IMR-90 (cell line): ENCODE measurements around the gene WDR37. TPM values are rescaled to one million over a fixed set of nuclear protein-coding genes. Genes with fewer than 3 reads are reported as not detected.
"Not testable (repeated sequence)": the region's sequence is repeated elsewhere in the genome, so short reads cannot be mapped to it uniquely, and the experiment has no call there.

Source experiments
- ATAC-seq: fragments of 200-7000 bp; cut with Tn5 transposase; 2 replicates; pipeline ENCODE4 v1.9.1; 2020; ENCODE audit warnings: low read depth, mild to moderate bottlenecking, moderate library complexity
- BruUV-seq: library from RNA; stranded (reverse); fragments of 400-500 nt; replicated peaks from 2 replicates; lab custom pipeline; 2021; lab: Mats Ljungman, UMichigan
- CTCF ChIA-PET: fragments of 300-600 bp; formaldehyde crosslinking; extraction: SDS; loops from one replicate; lab custom pipeline; 2021; ENCODE audit warnings: antibody characterized with exemption; lab: Yijun Ruan, JAX
- POLR2A ChIA-PET: fragments of 300-600 bp; sonication (Branson Sonifier 250); formaldehyde crosslinking; loops from one replicate; lab custom pipeline; 2022; ENCODE audit warnings: antibody characterized with exemption; ENCODE audit not compliant: unreplicated experiment; lab: Charles Lee
- DNase-seq: peaks from one replicate; pipeline ENCODE4 v3.0.0; 2013
- H2AFZ ChIP-seq: replicated peaks from 2 replicates; pipeline ENCODE3; 2013; ENCODE audit warnings: low read length, mild to moderate bottlenecking; ENCODE audit not compliant: poor library complexity
- H2AK5ac ChIP-seq: 2 replicates; pipeline ENCODE4 v1.6.1; 2013; ENCODE audit warnings: low read depth, low read length, inconsistent platforms
- H2AK9ac ChIP-seq: replicated peaks from 2 replicates; pipeline ENCODE3; 2013; ENCODE audit warnings: mild to moderate bottlenecking, low read depth, low read length, moderate library complexity; ENCODE audit not compliant: poor library complexity
- H2BK120ac ChIP-seq: 2 replicates; pipeline ENCODE4 v1.6.1; 2013; ENCODE audit warnings: low read depth, low read length, inconsistent platforms
- H2BK15ac ChIP-seq: 3 replicates; pipeline ENCODE4 v1.6.1; 2013; ENCODE audit warnings: low read depth, low read length, inconsistent platforms
- H2BK20ac ChIP-seq: 2 replicates; pipeline ENCODE4 v1.6.1; 2013; ENCODE audit warnings: low read depth, mild to moderate bottlenecking, inconsistent platforms, low read length, moderate library complexity
- H2BK5ac ChIP-seq: 2 replicates; pipeline ENCODE4 v1.6.1; 2013; ENCODE audit warnings: mild to moderate bottlenecking, low read depth, low read length, inconsistent platforms; ENCODE audit not compliant: poor library complexity, severe bottlenecking
- H3K14ac ChIP-seq: replicated peaks from 2 replicates; pipeline ENCODE4 v1.6.1; 2013; ENCODE audit warnings: low read depth, low read length, inconsistent platforms
- H3K18ac ChIP-seq: 2 replicates; pipeline ENCODE4 v1.6.1; 2013; ENCODE audit warnings: low read depth, low read length, control low read depth
- H3K23ac ChIP-seq: 2 replicates; pipeline ENCODE4 v1.6.1; 2013; ENCODE audit warnings: low read depth, low read length, inconsistent platforms
- H3K27ac ChIP-seq: 2 replicates; pipeline ENCODE4 v1.5.1; 2013; ENCODE audit warnings: mild to moderate bottlenecking, control low read depth, low read length; ENCODE audit not compliant: insufficient read depth
- H3K27me3 ChIP-seq: 2 replicates; pipeline ENCODE4 v1.6.1; 2013; ENCODE audit warnings: low read length; ENCODE audit not compliant: control insufficient read depth, insufficient read depth
- H3K36me3 ChIP-seq: 2 replicates; pipeline ENCODE4 v1.6.1; 2013; ENCODE audit warnings: low read length, mixed read lengths; ENCODE audit not compliant: control insufficient read depth, insufficient read depth
- H3K4ac ChIP-seq: 2 replicates; pipeline ENCODE4 v1.6.1; 2013; ENCODE audit warnings: low read depth, low read length, inconsistent platforms
- H3K4me1 ChIP-seq: 2 replicates; pipeline ENCODE4 v1.6.1; 2013; ENCODE audit warnings: low read length, mixed read lengths; ENCODE audit not compliant: control insufficient read depth, insufficient read depth
- H3K4me2 ChIP-seq: 2 replicates; pipeline ENCODE4 v1.6.1; 2013; ENCODE audit warnings: low read depth, mild to moderate bottlenecking, control low read depth, low read length, moderate library complexity
- H3K4me3 ChIP-seq: 2 replicates; pipeline ENCODE4 v1.5.1; 2013; ENCODE audit warnings: low read depth, mild to moderate bottlenecking, control low read depth, low read length, moderate library complexity; ENCODE audit not compliant: insufficient read depth
- H3K56ac ChIP-seq: 2 replicates; pipeline ENCODE4 v1.6.1; 2013; ENCODE audit warnings: low read length, inconsistent platforms; ENCODE audit not compliant: insufficient read depth; ENCODE audit errors: extremely low read depth
- H3K79me1 ChIP-seq, 2 experiments: 2 replicates each; pipeline ENCODE4 v1.6.1; 2013; ENCODE audit warnings: low read length in 2 of 2, inconsistent platforms in 1 of 2, low read depth in 1 of 2
- H3K9ac ChIP-seq: 2 replicates; pipeline ENCODE4 v1.6.1; 2013; ENCODE audit warnings: low read depth, low read length, control low read depth
- H3K9me1 ChIP-seq: 2 replicates; pipeline ENCODE4 v1.6.1; 2013; ENCODE audit warnings: low read length, inconsistent platforms; ENCODE audit not compliant: insufficient read depth
- H3K9me3 ChIP-seq: 2 replicates; pipeline ENCODE4 v1.6.1; 2013; ENCODE audit warnings: low read length; ENCODE audit not compliant: control insufficient read depth, insufficient read depth
- H4K20me1 ChIP-seq: 2 replicates; pipeline ENCODE4 v1.6.1; 2013; ENCODE audit warnings: low read length, inconsistent platforms; ENCODE audit not compliant: insufficient read depth
- H4K5ac ChIP-seq: 2 replicates; pipeline ENCODE4 v1.6.1; 2013; ENCODE audit warnings: mild to moderate bottlenecking, low read depth, low read length, control low read depth
- H4K8ac ChIP-seq, 2 experiments: 2 replicates each; pipeline ENCODE4 v1.6.1; 2013; ENCODE audit warnings: low read depth in 2 of 2, low read length in 2 of 2, control low read depth in 1 of 2, inconsistent platforms in 1 of 2
- H4K91ac ChIP-seq: 2 replicates; pipeline ENCODE4 v1.6.1; 2013; ENCODE audit warnings: low read depth, low read length, inconsistent platforms; ENCODE audit not compliant: insufficient read depth
- WGBS, 2 experiments: methylation state at CpG; one replicate each; pipeline versions ENCODE4 v1.1.5 to v1.1.7; 2013; ENCODE audit warnings: missing lambda C conversion rate in 2 of 2; ENCODE audit not compliant: insufficient read length in 1 of 2; ENCODE audit errors: extremely low coverage in 2 of 2; 5-methylcytosine and 5-hydroxymethylcytosine counted together
- dilution Hi-C: fragments of 300-500 bp; cut with HindIII; formaldehyde crosslinking; loops from one replicate; pipeline ENCODE4 v1.14.3; 2018; ENCODE audit warnings: low sequenced_read_pairs; ENCODE audit not compliant: unreplicated experiment
- in situ Hi-C: fragments of 300-500 bp; cut with MboI; formaldehyde crosslinking; loops from 3 replicates; pipeline ENCODE4 v1.14.3; 2019; ENCODE audit warnings: low sequenced_read_pairs, inconsistent platforms, mixed read lengths
- intact Hi-C: fragments of 100-400 bp; cut with micrococcal nuclease; formaldehyde crosslinking; loops from 2 replicates; pipeline ENCODE4 v1.10.0; 2022
- polyA plus RNA-seq, 3 experiments: library from polyadenylated mRNA; depleted of rRNA; stranded (reverse); fragments of >200 nt; gene quantifications; 2 replicates each; pipeline ENCODE4 v1.2.3, GENCODE V29; 2012; ENCODE audit warnings: low replicate concordance in 1 of 3
- total RNA-seq: library from RNA; depleted of rRNA; stranded (reverse); fragments of >200 nt; gene quantifications from 2 replicates; pipeline ENCODE4 v1.2.3, GENCODE V29; 2012

The WDR37 gene
- total and polyA plus RNA-seq, 2 of the 4 experiments (the other 2 are of a cell fraction): 12.7 to 14.5 TPM

DNA sequence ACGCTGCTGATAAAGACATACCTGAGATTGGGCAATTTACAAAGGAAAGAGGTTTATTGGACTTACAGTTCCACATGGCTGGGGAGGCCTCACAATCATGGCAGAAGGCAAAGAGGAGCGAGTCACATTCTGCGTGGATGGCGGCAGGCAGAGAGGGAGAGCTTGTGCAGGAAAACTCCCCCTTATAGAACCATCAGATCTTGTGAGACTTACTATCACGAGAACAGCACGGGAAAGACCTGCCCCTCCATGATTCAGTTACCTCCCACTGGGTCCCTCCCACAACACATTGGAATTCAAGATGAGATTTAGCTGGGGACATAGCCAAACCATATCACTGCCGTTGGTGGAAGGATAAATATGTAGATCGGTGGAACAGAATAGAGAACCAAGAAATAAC is 10.5 kb downstream of the WDR37 start:
- H2BK15ac ChIP-seq, intact Hi-C loops, H2BK5ac ChIP-seq, in situ Hi-C loops, H2AFZ ChIP-seq, H3K36me3 ChIP-seq, H3K4me2 ChIP-seq, H3K23ac ChIP-seq, POLR2A ChIA-PET, dilution Hi-C loops, H4K5ac ChIP-seq, H4K91ac ChIP-seq, H2BK20ac ChIP-seq, H3K4me1 ChIP-seq, H3K27me3 ChIP-seq, H4K8ac ChIP-seq, H2AK9ac ChIP-seq, H3K56ac ChIP-seq, H3K14ac ChIP-seq, H3K9ac ChIP-seq, H2BK120ac ChIP-seq, H3K18ac ChIP-seq, H3K4ac ChIP-seq, CTCF ChIA-PET, H3K27ac ChIP-seq, H3K4me3 ChIP-seq, H3K9me1 ChIP-seq, H3K9me3 ChIP-seq, H2AK5ac ChIP-seq, ATAC-seq, DNase-seq, BruUV-seq: not testable (repeated sequence)
- H4K20me1 ChIP-seq: peaks cover 10% of the 10 kb centered on the region
- 100% methylated on average over 3 of the region's 8 CpGs; no CpG with 5 or more reads in 1 of the 2 experiments for WGBS, 2 experiments
- H3K79me1 ChIP-seq: peaks cover 24 to 57% of the 10 kb centered on the region in 2 experiments
